Heart left ventricle (tissue), 16 donors: ENCODE measurements around the gene RAB7B. TPM values are rescaled to one million over a fixed set of nuclear protein-coding genes. Genes with fewer than 3 reads are reported as not detected.

Source experiments
- ATAC-seq, 4 donors: fragments of 200-7000 bp; cut with Tn5 transposase; one replicate each; pipeline ENCODE4 v1.9.1; 2020 to 2022; ENCODE audit warnings: moderate library complexity in 4 of 4, mild to moderate bottlenecking in 3 of 4, moderate number of reproducible peaks in 1 of 4
- DNase-seq, 5 donors: peaks; one replicate each; pipeline ENCODE4 v3.0.0-alpha.2; 2020
- H3K27ac ChIP-seq, 12 donors: fragments of 200-600 bp; sonication (generic) in 4 of 12; one replicate each; pipeline versions ENCODE4 v1.5.0 to v1.8.0; 2016 to 2022; ENCODE audit warnings: mild to moderate bottlenecking in 2 of 12
- H3K27me3 ChIP-seq, 9 donors: fragments of 200-600 bp; sonication (generic) in 2 of 9; one replicate each; pipeline versions ENCODE4 v1.5.1 to v1.8.0; 2016 to 2022; ENCODE audit warnings: mild to moderate bottlenecking in 3 of 9
- H3K36me3 ChIP-seq, 9 donors: fragments of 200-600 bp; sonication (generic) in 2 of 9; one replicate each; pipeline versions ENCODE4 v1.5.0 to v1.8.0; 2018 to 2022; ENCODE audit warnings: mild to moderate bottlenecking in 2 of 9
- H3K4me1 ChIP-seq, 12 donors: fragments of 200-600 bp; sonication (generic) in 4 of 12; one replicate each; pipeline versions ENCODE4 v1.5.0 to v1.8.0; 2016 to 2022; ENCODE audit warnings: mild to moderate bottlenecking in 3 of 12
- H3K4me3 ChIP-seq, 12 donors: fragments of 200-600 bp; sonication (generic) in 4 of 12; one replicate each; pipeline versions ENCODE4 v1.5.0 to v1.8.0; 2017 to 2022; ENCODE audit warnings: mild to moderate bottlenecking in 9 of 12, moderate library complexity in 4 of 12
- H3K9me3 ChIP-seq, 12 donors: fragments of 200-600 bp; sonication (generic) in 4 of 12; one replicate each; pipeline versions ENCODE4 v1.5.0 to v1.8.0; 2016 to 2022; ENCODE audit warnings: mild to moderate bottlenecking in 1 of 12
- CTCF ChIP-seq, 12 donors: fragments of 200-600 bp; sonication (generic) in 4 of 12; IDR thresholded peaks; one replicate each; pipeline versions ENCODE4 v1.5.0 to v1.8.0; 2018 to 2022; ENCODE audit warnings: antibody characterized with exemption in 12 of 12, mild to moderate bottlenecking in 5 of 12
- POLR2A ChIP-seq, 2 donors: fragments of 450-650 bp; IDR thresholded peaks; one replicate each; pipeline ENCODE4 v1.6.1; 2017; ENCODE audit warnings: antibody characterized with exemption in 2 of 2, mild to moderate bottlenecking in 2 of 2, moderate library complexity in 2 of 2
- WGBS, 4 donors: extraction: QIAGEN DNeasy Blood & Tissue Kit in 2 of 4; methylation state at CpG; one replicate each; pipeline versions ENCODE4 v1.1.5 to v1.1.7; 2013 to 2018; 5-methylcytosine and 5-hydroxymethylcytosine counted together
- intact Hi-C, 10 donors: fragments of 100-400 bp; cut with DNase I; formaldehyde crosslinking; loops; one replicate each; pipeline versions ENCODE4 v1.11.1 to v1.14.2; 2022
- polyA plus RNA-seq, 2 donors: library from polyadenylated mRNA; stranded (reverse); fragments of 200-250 nt; gene quantifications; one replicate each; pipeline ENCODE4 v1.2.3, GENCODE V29; 2013
- total RNA-seq, 9 donors: library from RNA; depleted of rRNA in 2 of 9; stranded (reverse); fragments of >200 nt in 2 of 9; fragmentation: NEBNext Ultra II Directional in 3 of 9; extraction: Animal tissue kit (Norgen Biotek cat#: 25700) in 3 of 9; gene quantifications; one replicate each; pipeline versions ENCODE4 v1.1.0 to v1.2.4, GENCODE V29; 2016 to 2023
- donor health status: ischemic (EF 13 %, LVEDD 7.1; RV severe dilation, severe dysfunction).
- donor health status: healthy with polysubstance abuse.
- donor health status: DM: no; HTN: yes; CAD: no.
- donor health status: DM: no; HTN: no; CAD: no.
- donor health status: ischemic (EF 25% LVEDD 6.9; RV normal size, moderate dysfunction).
- donor health status: ischemic (EF 25% LVEDD 5.7; RV mildly dilated, moderate dysfunction).
- donor health status: healthy.
- donor health status: DM: yes; HTN: yes; CAD: no.
- donor health status: ischemic (EF 35%, LVEDD 5.7; RV mildly dilated, moderate dysfunction).
- donor health status: nonischemic (EF 11% LVEDD 7.7; RV severe dilation, severe dysfunction).
- donor health status: DM: yes; HTN: yes; CAD: no.
- donor health status: PGD.
- donor health status: ischemic (EF 29% LVEDD 5.4; RV normal size, mild dysfunction).
- donor health status: nonischemic (EF 23%, LVEDD 6.1; RV moderate dilation, normal function).

The RAB7B gene
- total and polyA plus RNA-seq, 11 donors: 0.31 to 11.1 (median 1.1) TPM

GRCh38 chr1:205927676-205928075, 75.5 kb downstream of the RAB7B start:
- H3K27me3 ChIP-seq: no peaks in the 10 kb centered on the region
- TF ChIP-seq POLR2A (IDR thresholded peaks at IDR 0.05): no peak
- no peak for TF ChIP-seq CTCF (IDR thresholded peaks at IDR 0.05)
- intact Hi-C loops: loop anchor here in 2 of 10 donors (5.0 kb wide), 1 partner anchor 35 kb away; no protein-coding TSS in a partner anchor
- no peak for DNase-seq
- WGBS, 4 donors: 92 to 96% (median 95%) methylated on average over 11 to 12 of the region's 12 CpGs
- H3K4me3 ChIP-seq: no peak overlapping the region
- no peaks in the 10 kb centered on the region for H3K36me3 ChIP-seq
- H3K9me3 ChIP-seq: no peaks in the 10 kb centered on the region
- no peak overlapping the region for H3K27ac ChIP-seq
- ATAC-seq: no peak
- peaks cover 0 to 7% (median 0%) of the 10 kb centered on the region in 12 donors for H3K4me1 ChIP-seq

GRCh38 chr1:205927247-205927646, 75.9 kb downstream of the RAB7B start:
- H3K9me3 ChIP-seq: no peaks in the 10 kb centered on the region
- TF ChIP-seq POLR2A (IDR thresholded peaks at IDR 0.05) (no peak), CTCF (IDR thresholded peaks at IDR 0.05) (no peak)
- H3K36me3 ChIP-seq: no peaks in the 10 kb centered on the region
- ATAC-seq: no peak
- H3K27me3 ChIP-seq: no peaks in the 10 kb centered on the region
- intact Hi-C loops: loop anchor here in 2 of 10 donors (5.0 kb wide), 1 partner anchor 35 kb away; no protein-coding TSS in a partner anchor
- no peak overlapping the region for H3K27ac ChIP-seq
- DNase-seq: no peak
- 95 to 98% (median 97%) methylated on average over 6 of the region's 6 CpGs for WGBS, 4 donors
- peaks cover 0 to 6% (median 0%) of the 10 kb centered on the region in 12 donors for H3K4me1 ChIP-seq
- H3K4me3 ChIP-seq: no peak overlapping the region

Other genes starting within 250 kb of the RAB7B start
- 10 to 100 TPM; 13.8 to 26.0 (median 16.6) TPM for gene RAB29, start 227.9 kb downstream of the RAB7B start, total RNA-seq
- 10 to 100 TPM in 1 of 2 donors, 1 to 10 TPM in 1; 6.5 to 13.1 TPM for gene RAB29, start 227.9 kb downstream of the RAB7B start, polyA plus RNA-seq
- 100 to 1,000 TPM; 247 to 442 (median 333) TPM for gene SLC41A1, start 190.2 kb downstream of the RAB7B start, total RNA-seq
- 100 to 1,000 TPM; 146 to 198 TPM for gene SLC41A1, start 190.2 kb downstream of the RAB7B start, polyA plus RNA-seq
- gene PM20D1, start 153.3 kb downstream of the RAB7B start, total RNA-seq: 1 to 10 TPM in 2 of 9 donors, under 1 TPM in 6, not detected in 1; 0.45 to 1.4 (median 0.78) TPM
- gene PM20D1, start 153.3 kb downstream of the RAB7B start, polyA plus RNA-seq: under 1 TPM; 0.28 to 0.65 TPM
- 10 to 100 TPM in 5 of 9 donors, 1 to 10 TPM in 4; 5.8 to 39.6 (median 14.3) TPM for gene SLC26A9, start 59.9 kb downstream of the RAB7B start, total RNA-seq
- gene SLC26A9, start 59.9 kb downstream of the RAB7B start, polyA plus RNA-seq: 10 to 100 TPM in 1 of 2 donors, 1 to 10 TPM in 1; 4.1 to 11.0 TPM
- gene CTSE, start 20.5 kb upstream of the RAB7B start, total RNA-seq: 1 to 10 TPM in 1 of 9 donors, not detected in 8; 2.2 TPM
- not detected for gene CTSE, start 20.5 kb upstream of the RAB7B start, polyA plus RNA-seq
- under 1 TPM in 5 of 9 donors, not detected in 4; 0.16 to 0.60 (median 0.40) TPM for gene RHEX, start 49.8 kb upstream of the RAB7B start, total RNA-seq
- under 1 TPM in 1 of 2 donors, not detected in 1; 0.36 TPM for gene RHEX, start 49.8 kb upstream of the RAB7B start, polyA plus RNA-seq
- not detected for gene AVPR1B, start 114.0 kb upstream of the RAB7B start, total RNA-seq
- gene AVPR1B, start 114.0 kb upstream of the RAB7B start, polyA plus RNA-seq: not detected
- 1 to 10 TPM in 3 of 9 donors, under 1 TPM in 4, not detected in 2; 0.22 to 5.8 (median 0.65) TPM for gene FAM72A, start 199.4 kb upstream of the RAB7B start, total RNA-seq
- under 1 TPM; 0.46 to 0.65 TPM for gene FAM72A, start 199.4 kb upstream of the RAB7B start, polyA plus RNA-seq
- 10 to 100 TPM; 11.2 to 56.3 (median 17.7) TPM for gene SRGAP2, start 200.1 kb upstream of the RAB7B start, total RNA-seq
- gene SRGAP2, start 200.1 kb upstream of the RAB7B start, polyA plus RNA-seq: 10 to 100 TPM in 1 of 2 donors, 1 to 10 TPM in 1; 8.8 to 11.0 TPM